ENCODE measurements around the gene RIN3. TPM values are rescaled to one million over a fixed set of nuclear protein-coding genes. Genes with fewer than 3 reads are reported as not detected.

Gene RIN3
- total RNA-seq, 4 donors from 2014 or later, result 4.7 to 7.9 (median 6.6) TPM

GRCh38 chr14:92521058-92521415, 7.5 kb downstream of the RIN3 start:
- Histone ChIP-seq H3K27ac (no peak overlapping the region), H3K4me3 (replicated peaks in 1 of 3) (no peak overlapping the region), H3K27me3 (no peaks in the 10 kb centered on the region), H3K9me3 (no peaks in the 10 kb centered on the region), H3K36me3 (no peaks in the 10 kb centered on the region), H3K4me1 (no peaks in the 10 kb centered on the region)
- 93 to 100% methylated on average over 2 of the region's 2 CpGs for WGBS, 2 donors
- TF ChIP-seq CTCF (IDR thresholded peaks at IDR 0.05), result no peak
- TF ChIP-seq POLR2A (IDR thresholded peaks at IDR 0.05), result no peak
- no peak for DNase-seq
- intact Hi-C loops (cut with DNase I), result no loop called here

GRCh38 chr14:92523752-92524151, 10.2 kb downstream of the RIN3 start:
- Histone ChIP-seq H3K4me3 (replicated peaks in 1 of 3) (no peak overlapping the region), H3K36me3 (no peaks in the 10 kb centered on the region), H3K27ac (no peak overlapping the region), H3K9me3 (no peaks in the 10 kb centered on the region), H3K27me3 (no peaks in the 10 kb centered on the region), H3K4me1 (no peaks in the 10 kb centered on the region)
- intact Hi-C loops (cut with DNase I), result no loop called here
- WGBS, 2 donors, result 89 to 92% methylated on average over 6 of the region's 6 CpGs
- no peak for TF ChIP-seq CTCF (IDR thresholded peaks at IDR 0.05)
- no peak for TF ChIP-seq POLR2A (IDR thresholded peaks at IDR 0.05)
- no peak for DNase-seq

- intact Hi-C loops (cut with DNase I), result no loop called here
- Histone ChIP-seq H3K4me1 (no peaks in the 10 kb centered on the region), H3K9me3 (no peaks in the 10 kb centered on the region), H3K27ac (no peak overlapping the region), H3K27me3 (no peaks in the 10 kb centered on the region), H3K36me3 (no peaks in the 10 kb centered on the region), H3K4me3 (replicated peaks in 1 of 3) (no peak overlapping the region)
- TF ChIP-seq CTCF (IDR thresholded peaks at IDR 0.05), result no peak
- no peak for TF ChIP-seq POLR2A (IDR thresholded peaks at IDR 0.05)
- DNase-seq, result no peak
- 81 to 83% methylated on average over 9 to 10 of the region's 10 CpGs for WGBS, 2 donors
Measured at GRCh38 chr14:92524602-92525185, 11.1 kb downstream of the RIN3 start.

GRCh38 chr14:92525322-92526095, 11.9 kb downstream of the RIN3 start:
- 84 to 89% methylated on average over 8 to 12 of the region's 12 CpGs for WGBS, 2 donors
- H3K4me3 ChIP-seq (replicated peaks in 1 of 3), result no peak overlapping the region
- no peak for DNase-seq
- no peak overlapping the region for H3K27ac ChIP-seq
- no peaks in the 10 kb centered on the region for H3K4me1 ChIP-seq
- H3K9me3 ChIP-seq, result no peaks in the 10 kb centered on the region
- no peaks in the 10 kb centered on the region for H3K36me3 ChIP-seq
- no peak for TF ChIP-seq CTCF (IDR thresholded peaks at IDR 0.05)
- no peak for TF ChIP-seq POLR2A (IDR thresholded peaks at IDR 0.05)
- intact Hi-C loops (cut with DNase I), result no loop called here
- no peaks in the 10 kb centered on the region for H3K27me3 ChIP-seq

- Histone ChIP-seq H3K36me3 (no peaks in the 10 kb centered on the region), H3K27me3 (no peaks in the 10 kb centered on the region), H3K4me1 (peaks cover 0 to 1% of the 10 kb centered on the region in 2 donors), H3K4me3 (replicated peaks in 1 of 3) (no peak overlapping the region), H3K27ac (no peak overlapping the region), H3K9me3 (no peaks in the 10 kb centered on the region)
- intact Hi-C loops (cut with DNase I), result no loop called here
- DNase-seq, result no peak
- 79 to 88% methylated on average over 14 of the region's 14 CpGs for WGBS, 2 donors
- TF ChIP-seq CTCF (IDR thresholded peaks at IDR 0.05) (no peak), POLR2A (IDR thresholded peaks at IDR 0.05) (no peak)
Measured at GRCh38 chr14:92527721-92528120, 14.1 kb downstream of the RIN3 start.
